Stimulated activated CD4-positive, alpha-beta T cell treated with anti-CD3 and anti-CD28 coated beads, Interleukin-1b, Interleukin-23, amount 100 ng/mL, for 48 hours (primary cell): ENCODE measurements around the gene FKBP5.

ENCODE experiments used
- DNase-seq: peaks from one replicate; pipeline ENCODE4 v3.0.0-alpha.2; 2020

FKBP5 gene

DNA sequence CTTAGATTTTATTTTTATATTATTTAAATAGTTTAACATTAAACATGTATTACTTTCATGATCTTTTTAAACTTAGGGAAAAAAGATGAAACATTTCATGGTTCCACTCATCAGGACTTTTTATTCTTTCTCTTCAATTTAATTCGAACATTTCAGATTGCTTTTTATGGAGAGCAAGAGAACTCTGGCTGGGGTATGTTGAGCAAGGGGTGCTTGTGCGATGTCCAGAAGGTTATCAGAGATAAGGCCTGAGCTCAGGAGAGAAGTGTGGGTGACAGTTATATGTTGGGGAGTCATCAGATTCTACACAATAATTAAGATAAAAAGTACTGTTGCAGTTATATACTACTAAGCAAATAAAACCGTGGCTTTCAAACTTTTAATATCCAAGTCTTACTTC lies 37.5 kb downstream of the FKBP5 start:
- no peak for DNase-seq

DNA sequence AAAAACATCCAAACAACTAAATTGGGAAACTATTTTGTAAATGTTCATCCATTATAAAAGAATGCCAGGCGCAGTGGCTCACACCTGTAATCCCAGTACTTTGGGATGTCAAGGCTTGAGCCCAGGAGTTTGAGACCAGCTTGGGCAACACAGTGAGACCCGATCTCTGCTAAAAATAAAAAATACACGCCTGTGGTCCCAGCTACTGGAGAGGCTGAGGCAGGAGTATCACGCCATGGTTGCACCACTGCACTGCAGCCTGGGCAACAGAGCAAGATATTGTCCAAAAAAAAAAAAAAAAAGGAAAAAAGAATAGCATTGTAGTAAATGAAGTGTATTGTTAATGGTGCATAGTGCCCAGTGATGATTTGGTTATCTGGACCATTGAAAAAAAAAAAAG lies 38.7 kb downstream of the FKBP5 start:
- no peak for DNase-seq

DNA sequence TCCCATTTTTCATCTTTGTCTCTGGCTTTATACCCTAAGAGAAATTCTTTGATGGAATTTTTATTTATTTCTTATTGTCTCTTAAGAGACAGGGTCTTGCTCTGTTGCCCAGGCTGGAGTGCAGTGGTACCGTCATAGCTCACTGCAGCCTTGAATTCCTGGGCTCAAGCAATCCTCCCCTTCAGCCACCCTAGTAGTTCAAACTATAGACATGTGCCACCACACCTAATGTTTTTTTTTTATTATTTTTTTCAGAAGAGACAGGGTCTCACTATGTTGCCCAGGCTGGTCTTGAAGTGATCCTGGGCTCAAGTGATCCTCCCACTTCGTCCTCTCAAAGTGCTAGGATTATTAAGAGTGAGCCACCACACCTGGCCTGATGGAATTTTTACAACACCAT lies 40.5 kb downstream of the FKBP5 start:
- no peak for DNase-seq

DNA sequence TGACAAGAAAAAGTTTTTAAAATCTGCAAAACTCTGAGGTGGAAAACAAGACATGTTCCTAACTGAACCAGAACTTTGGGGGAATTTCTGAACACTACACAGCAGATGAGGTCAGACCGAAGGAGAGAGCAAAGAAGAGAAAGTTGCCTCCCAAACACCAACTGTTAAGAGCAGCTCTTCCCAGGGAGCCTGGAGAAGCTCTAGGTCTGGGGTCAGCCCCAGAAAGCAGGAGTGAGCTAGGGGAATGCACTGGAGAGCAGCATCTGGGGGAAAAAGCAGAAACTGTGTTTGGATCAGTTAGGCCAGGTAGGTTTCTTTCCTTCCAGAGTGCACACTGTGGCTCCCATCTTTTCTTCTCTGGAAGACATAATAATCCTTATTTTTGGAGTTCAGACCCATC lies 41.3 kb downstream of the FKBP5 start:
- DNase-seq: no peak

DNA sequence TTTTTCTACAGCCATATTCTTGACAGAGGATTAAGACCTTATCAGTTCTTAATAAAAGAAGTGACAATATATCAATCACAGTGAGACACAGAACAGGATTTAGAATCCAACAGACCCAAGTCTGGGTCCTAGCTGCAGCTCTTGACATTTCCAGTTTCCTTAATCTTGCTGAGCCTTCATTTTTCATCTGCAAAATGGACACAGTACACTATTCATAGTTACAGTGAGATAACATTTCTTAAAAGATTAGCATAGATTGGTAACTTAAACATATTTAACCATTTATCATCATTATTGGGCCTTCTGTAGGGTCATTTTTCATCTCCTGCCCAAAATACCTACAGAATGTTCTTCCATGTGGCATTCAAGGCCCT lies 45.6 kb downstream of the FKBP5 start:
- no peak for DNase-seq

DNA sequence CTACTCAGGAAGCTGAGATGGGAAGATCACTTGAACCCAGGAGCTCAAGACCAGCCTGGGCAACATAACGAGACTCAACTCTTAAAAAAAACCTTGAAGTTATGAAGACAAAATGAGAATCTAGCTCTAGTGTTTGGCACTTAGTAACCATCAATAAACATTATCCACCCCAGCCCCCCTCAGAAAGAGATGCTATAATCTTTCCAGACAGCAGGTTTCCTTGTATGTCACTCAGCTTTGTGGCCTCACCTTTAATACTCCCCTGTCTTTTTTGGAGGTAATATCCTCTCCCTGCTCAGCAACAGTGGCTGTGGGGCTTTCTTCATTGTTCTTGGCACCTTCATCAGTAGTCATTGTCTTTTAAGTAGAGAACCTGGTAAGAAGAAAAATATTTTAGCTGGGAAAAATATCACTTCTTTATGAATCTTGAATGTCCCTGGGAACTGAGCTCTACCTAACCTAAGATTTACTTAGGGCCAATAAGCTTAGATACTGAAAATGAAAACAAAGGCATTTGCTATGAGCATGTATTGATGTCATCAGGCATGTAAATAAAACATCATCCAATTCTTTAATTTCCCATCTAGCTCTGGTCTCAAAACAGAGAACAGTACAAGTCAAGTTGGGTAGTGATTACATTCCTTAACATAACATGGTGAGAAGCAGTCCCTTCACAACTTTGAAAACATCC lies 46.1 kb downstream of the FKBP5 start:
- DNase-seq: no peak

DNA sequence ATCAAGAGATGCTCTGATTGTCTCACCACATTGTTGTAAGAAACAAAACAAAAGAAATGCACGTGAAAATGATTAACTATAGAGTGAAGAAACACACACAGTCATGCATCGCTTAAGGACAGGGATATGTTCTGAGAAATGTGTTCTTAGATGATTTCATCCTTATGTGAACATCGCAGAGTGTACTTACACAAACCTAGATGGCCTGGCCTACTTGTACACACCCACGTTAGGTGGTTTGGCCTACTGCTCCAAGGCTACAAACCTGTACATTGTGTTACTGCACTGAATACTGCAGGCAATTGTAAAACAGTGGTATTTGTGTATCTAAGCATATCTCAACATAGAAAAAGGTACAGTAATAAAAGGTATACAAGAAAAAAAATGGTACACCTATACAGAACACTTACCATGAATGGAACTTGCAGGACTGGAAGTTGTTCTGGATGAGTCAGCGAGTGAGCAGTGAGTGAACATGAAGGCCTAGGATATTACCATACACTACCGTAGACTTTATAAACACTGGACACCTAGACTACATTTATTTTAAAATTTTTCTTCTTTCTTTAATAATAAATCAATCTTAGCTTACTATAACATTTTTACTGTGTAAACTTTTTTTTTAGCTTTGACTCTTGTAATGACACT lies 48.6 kb downstream of the FKBP5 start:
- DNase-seq: no peak

DNA sequence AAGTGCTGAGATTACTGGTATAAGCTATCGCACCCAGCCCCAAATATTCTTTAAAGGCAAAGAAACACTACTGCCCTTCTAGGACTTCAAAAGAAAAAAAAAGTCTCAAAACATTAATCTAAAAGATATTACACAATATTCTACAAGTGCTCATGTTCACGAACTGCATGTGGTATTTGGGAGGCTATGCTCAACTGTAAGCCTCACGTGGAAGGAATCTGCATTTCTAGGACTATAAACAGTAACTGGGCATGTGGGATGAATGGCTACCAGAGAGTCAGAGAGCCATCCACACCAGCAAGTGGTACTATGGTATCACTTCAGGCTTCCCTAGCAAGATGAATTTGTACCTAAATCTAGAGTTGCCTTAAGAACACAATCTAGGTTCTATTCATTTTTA lies 50.0 kb downstream of the FKBP5 start:
- no peak for DNase-seq

DNA sequence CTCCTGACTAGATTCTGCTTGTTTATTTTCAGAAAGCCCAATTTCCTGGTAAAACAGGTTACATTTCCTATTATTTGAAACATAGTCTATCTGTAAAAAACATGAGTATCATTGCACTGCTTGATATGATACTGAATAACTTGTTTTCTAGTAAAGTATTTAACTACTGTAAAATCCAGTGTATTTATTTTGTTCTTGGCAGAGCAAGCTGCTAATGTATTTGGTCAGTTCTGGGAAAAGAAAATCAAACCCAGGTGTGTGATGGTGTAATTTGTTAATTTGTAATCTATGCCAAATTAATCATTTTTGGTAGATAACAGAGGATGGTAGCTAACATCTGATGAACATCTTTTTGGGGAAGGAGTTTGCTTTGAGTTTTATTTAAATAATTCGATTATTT lies 50.8 kb downstream of the FKBP5 start:
- no peak for DNase-seq

DNA sequence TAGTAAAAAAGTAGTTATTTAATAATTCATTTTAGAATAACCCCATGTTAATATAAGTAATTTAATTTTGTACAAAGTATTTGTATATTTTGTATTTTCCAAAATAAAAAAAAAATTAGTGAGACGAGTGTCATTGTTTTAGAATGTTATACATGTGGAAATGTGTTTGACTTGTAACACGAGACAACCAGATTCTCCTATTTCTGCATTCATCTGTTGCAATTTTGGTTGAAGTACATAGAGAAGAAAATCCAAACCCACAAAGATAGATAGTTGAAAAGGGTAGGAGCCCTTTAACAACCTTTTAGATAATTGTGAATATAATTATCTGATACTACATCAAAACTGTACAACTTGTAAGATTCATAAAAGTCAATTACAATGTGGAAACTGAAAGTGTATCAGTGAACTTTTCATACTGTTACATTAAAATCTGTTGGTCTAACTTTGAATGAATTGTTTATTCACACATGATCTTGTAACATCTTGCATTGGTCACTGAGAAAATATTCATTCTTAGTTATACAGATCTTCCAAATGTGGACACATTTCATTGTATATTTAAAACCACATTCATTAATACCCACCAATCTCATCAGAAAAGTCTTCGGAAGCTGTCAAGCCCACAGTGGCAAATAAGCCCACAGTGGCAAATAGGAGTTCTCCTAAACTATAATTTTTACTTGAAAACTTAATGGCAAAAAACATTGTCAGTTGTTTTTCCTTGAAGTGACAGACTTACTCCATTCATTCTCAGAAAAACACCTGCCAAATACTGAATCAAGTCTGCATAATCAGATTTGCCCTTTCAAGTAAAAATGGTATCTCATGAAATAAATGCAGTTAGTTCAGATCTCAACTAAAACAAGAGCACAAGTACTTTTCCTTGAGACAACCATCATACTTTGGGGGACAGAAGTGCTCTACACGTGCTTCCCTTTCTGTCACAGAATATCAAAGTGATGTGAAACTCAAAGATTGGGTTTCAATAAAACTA lies 52.8 kb downstream of the FKBP5 start:
- DNase-seq: no peak

DNA sequence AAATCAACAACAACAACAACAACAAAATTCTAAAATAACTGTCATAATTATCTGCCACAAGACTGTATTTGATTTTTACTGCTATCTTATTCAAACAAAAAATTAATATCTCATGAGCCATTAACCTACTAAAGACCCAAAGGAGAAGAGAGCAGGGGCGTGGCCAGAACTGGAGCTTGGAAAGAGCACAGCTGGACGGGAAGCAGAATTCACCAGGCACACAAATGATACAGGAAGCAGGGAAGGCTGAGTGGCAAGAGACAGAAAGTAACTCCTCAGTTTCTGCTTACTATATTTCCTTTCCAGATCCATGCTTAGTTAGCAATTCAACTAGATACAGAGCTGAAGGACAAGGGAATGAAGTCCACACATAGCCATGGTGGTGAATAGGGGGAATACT lies 54.4 kb downstream of the FKBP5 start:
- no peak for DNase-seq

DNA sequence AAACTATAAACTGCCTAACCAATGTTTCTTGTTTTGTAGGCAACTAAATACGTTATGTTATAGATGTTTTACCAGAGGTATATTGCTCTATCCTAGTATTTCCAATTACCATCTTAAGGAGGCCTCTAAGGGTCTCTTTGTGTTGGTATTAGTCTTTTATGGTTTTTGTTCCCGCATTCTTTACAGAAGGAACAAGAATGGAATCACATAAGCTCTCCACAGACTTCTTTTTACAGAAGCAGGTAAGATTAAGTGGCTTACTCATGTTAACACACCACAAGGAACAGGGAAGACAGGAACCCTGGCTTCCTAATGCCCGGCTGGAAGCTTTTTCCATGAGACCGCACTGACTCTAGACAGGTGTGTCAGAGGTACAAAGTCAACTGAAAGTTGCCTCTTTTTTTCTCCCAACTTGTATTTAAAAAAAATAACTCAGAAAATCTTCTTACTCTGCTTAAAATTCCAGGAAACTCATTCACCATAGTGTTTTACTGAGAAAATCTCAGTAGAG lies 55.1 kb downstream of the FKBP5 start:
- DNase-seq: no peak

DNA sequence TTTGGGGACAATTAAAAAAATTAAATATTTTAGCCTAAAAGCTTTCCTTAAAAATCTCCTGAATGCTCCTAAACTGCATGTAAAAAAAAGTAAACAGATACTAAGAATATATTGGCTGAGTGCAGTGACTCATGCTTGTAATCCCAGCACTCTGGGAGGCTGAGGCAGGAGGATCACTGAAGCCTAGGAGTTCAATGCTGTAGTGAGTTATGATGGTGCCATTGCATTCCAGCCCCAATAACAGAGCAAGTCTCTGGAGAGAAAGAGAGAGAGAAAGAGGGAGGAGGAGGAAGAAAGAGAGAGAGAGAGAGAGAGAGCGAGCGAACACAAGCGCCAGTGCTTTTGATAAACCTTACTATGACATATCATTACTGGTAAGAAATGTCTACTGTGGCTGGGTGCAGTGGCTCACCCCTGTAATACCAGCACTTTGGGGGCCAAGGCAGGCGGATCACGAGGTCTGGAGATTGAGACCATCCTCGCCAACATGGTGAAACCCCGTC lies 58.8 kb downstream of the FKBP5 start:
- no peak for DNase-seq

DNA sequence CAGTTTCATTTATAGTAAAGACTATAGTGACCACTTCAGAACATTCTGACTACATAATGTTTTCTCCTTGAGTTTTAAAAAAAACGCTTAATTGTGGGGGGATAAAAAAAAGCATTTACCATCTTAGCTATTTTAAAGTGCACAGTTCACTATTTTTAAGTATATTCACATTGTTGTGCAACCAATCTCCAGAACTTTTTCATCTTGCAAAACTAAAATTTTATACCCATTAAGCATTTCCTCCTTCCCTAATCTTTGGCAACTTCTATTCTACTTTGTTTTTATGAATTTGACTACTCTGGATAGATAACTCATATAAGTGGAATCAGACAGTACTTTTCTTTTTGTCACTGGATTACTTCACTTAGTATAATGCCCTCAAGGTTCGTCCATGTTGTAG lies 62.3 kb downstream of the FKBP5 start:
- DNase-seq: no peak

DNA sequence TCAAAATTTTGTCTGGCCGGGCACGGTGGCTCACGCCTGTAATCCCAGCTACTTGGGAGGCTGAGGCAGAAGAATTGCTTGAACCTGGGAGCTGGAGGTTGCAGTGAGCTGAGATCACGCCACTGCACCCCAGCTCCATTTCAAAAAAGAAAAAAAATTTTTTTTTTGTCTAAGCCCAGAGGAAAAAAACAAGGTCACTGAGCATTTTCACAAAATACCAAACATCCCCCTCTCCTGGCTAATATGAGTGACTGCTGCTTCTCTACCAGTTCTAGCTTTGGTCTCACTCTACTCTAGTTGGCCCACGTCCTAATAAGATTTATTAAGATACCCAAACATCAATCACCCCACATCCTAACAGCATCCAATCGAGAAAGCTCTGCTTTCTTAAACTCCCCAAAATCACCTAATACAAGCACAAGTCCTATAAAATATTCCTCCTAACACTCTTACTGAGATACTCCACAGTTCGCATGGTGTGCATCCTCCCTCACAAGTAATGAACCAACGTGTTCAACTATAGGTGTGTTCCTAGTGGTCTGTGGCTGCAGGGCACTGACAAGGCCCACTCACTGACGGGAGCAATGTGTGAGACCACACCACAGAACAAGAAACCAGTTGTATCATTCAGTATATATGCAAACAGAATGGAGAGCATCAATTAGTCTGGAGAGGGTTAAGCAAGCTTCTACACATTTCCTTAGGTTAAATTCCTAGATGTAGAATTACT lies 64.2 kb downstream of the FKBP5 start:
- DNase-seq: no peak

DNA sequence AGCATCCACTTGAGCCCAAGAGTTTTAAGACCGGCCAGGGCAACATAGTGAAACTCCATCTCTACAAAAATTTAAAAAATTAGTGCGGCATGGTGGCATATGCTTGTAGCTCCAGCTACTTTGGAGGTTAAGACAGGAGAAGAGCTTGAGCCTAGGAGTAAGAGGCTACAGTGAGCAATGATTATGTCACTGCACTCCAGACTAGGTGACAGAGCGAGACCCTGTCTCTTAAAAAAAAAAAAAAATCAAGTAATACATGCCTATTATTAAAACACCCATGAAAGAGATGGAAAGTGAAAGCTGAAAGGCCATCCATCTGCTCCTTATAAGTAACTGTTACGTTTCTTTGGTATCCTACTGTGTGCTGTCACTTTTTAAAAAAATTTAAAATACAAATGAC lies 66.4 kb downstream of the FKBP5 start:
- no peak for DNase-seq

DNA sequence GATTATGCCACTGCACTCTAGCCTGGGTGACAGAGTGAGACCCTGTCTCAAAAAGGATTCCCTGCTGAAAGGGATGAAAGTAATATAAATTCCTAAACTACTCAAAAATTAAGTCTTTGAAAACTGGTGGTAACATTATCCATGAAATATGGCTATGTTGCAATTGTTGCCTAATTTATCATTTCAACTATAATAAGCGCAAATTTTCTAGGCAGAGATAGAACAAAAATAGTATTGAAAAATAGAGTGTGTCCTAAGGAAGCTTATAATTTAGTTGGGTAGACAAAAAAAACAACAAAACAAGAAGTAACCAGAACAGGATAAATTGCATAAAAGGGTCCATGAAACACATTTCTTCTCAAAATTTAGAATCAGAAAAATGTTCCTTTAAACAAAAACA lies 68.0 kb downstream of the FKBP5 start:
- no peak for DNase-seq

DNA sequence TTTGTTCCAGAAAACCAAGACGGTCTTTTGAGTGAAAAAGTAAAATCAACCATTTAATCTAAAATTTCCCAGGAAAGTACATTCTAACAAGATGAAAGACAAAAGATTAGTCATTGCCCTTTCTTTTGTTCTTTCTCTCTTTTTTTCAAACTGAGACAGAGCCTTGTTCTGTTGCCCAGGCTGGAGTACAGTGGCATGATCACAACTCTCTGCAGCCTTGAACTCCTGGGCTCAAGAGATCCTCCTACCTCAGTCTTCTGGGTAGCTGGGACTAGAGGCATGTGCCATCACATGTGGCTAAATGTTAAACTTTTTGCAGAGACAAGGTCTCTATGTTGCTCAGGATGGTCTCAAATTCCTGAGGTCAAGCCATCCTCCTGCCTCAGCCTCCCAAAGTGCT lies 75.0 kb downstream of the FKBP5 start:
- no peak for DNase-seq

DNA sequence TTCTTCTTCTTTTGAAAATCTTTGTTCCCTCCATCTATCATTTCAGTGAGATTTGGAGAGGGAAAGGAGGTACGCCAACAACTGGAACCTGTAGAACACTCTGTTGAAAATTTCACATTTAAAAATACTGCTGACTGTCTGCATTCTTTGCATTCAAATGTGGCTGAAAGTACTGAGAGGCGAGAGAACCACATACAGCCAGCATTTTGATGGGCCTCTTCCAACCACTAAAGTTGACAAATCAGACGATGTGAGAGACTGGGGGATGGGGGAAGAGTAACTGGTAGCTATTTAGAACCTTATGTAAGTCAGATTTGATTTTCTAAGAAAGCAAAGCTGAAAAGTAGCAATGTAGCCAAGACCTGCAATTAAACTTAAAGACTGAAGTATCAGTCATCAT lies 77.5 kb downstream of the FKBP5 start:
- DNase-seq: peak; percentile 33

DNA sequence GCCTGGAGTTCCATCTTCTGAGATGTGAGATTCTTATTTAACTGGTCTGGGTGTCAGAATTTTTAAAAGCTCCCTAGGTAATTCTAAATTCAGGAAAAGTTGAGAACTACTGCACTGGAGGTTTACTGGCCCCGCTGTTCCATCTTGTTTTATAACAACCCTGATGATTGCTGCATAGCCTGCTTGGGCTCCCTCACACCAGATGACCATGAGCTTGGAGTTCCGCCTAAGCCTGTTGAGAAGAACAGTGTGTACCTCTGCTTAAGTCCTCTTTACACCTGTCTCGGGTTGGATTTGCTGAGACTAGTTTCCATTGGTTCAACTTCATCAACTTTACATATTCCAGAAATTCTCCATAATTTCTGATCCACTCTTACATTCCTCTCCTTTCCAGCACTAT lies 77.9 kb downstream of the FKBP5 start:
- DNase-seq: no peak

DNA sequence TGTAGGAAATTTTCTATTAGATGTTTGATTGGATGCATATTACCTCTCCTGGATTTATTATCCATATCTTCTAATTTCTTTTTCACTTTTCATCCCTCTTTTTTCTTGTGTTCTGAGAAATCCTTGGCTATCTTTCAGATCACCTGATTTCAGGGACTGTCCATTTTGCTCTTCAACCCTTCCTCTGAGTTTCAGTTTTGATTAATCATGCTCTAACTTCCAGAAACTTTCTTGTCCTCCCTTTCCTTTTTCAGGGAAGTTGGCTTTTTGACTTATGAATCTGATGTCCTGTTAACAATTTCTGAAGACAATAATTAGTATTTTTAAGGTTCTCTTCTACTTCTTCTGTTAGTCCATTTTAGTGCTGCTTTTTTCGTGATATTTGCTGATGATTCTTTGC lies 79.1 kb downstream of the FKBP5 start:
- no peak for DNase-seq

DNA sequence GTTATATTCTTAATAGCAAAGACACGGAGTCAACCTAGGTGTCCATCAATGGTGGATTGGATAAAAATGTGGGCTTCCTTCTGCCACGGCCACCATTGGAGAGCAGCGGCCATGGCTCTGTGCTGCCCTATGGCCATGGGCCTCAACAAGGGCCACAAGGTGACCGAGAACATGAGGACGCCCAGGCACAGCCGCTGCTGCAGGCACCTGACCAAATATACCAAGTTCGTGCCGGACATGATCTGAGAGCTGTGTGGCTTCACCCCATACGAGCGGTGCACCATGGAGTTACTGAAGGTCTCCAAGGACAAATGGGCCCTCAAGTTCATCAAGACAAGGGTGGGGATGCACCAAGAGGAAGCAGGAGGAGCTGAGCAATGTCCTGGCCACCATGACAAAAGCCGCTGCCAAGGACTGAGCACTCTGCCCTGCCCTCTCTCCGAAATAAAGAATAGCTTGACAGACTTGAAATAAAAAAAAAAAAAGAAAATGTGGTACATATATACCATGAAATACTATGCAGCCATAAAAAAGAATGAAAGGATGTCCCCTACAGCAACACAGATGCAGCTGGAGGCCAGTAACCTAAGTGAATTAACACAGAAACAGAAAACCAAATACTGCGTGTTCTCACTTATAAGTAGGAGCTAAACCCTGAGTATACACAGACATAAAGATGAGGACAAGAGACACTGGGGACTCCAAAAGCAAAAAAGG lies 81.0 kb downstream of the FKBP5 start:
- DNase-seq: no peak
